A172 (cell line): ENCODE data around the gene NEDD4L. TPM values are rescaled to one million over a fixed set of nuclear protein-coding genes. Genes with fewer than 3 reads are reported as not detected.

ENCODE experiments used
- DNase-seq: peaks from one replicate; pipeline ENCODE4 v3.0.0-alpha.2; 2015; ENCODE audit warnings: low spot score
- total RNA-seq: library from RNA; depleted of rRNA; stranded (reverse); fragments of >200 nt; shearing (Covaris generic); gene quantifications from 2 replicates; pipeline ENCODE4 v1.2.3, GENCODE V29; 2014

NEDD4L gene
- total RNA-seq, 1 experiment from 2014 or later: 8.1 TPM

- no peak for DNase-seq
These were observed 188.6 kb downstream of the NEDD4L start for GRCh38 chr18:58232668-58233067.

- no peak for DNase-seq
These were observed 190.3 kb downstream of the NEDD4L start for GRCh38 chr18:58234359-58234741.

GRCh38 chr18:58235001-58235436 is 191.0 kb downstream of the NEDD4L start:
- no peak for DNase-seq

- peak; percentile 61 for DNase-seq
These were observed 195.9 kb downstream of the NEDD4L start for GRCh38 chr18:58239879-58240278.

- no peak for DNase-seq
These were observed 197.1 kb downstream of the NEDD4L start for GRCh38 chr18:58241026-58241679.

- DNase-seq: no peak
These were observed 197.9 kb downstream of the NEDD4L start for GRCh38 chr18:58241877-58242276.

- no peak for DNase-seq
These were observed 198.4 kb downstream of the NEDD4L start for GRCh38 chr18:58242435-58242834.

- no peak for DNase-seq
These were observed 198.9 kb downstream of the NEDD4L start for GRCh38 chr18:58242968-58243367.

- DNase-seq: no peak
These were observed 199.4 kb downstream of the NEDD4L start for GRCh38 chr18:58243401-58243800.

GRCh38 chr18:58247363-58247834 is 203.4 kb downstream of the NEDD4L start:
- DNase-seq: no peak

- no peak for DNase-seq
These were observed 205.7 kb downstream of the NEDD4L start for GRCh38 chr18:58249712-58250111.

- DNase-seq: no peak
These were observed 207.4 kb downstream of the NEDD4L start for GRCh38 chr18:58251416-58251815.

GRCh38 chr18:58252166-58252565 is 208.1 kb downstream of the NEDD4L start:
- DNase-seq: no peak

GRCh38 chr18:58253318-58253717 is 209.3 kb downstream of the NEDD4L start:
- no peak for DNase-seq

GRCh38 chr18:58253871-58254270 is 209.8 kb downstream of the NEDD4L start:
- DNase-seq: no peak

- DNase-seq: peak; percentile 60
These were observed 211.0 kb downstream of the NEDD4L start for GRCh38 chr18:58254873-58255511.

- DNase-seq: no peak
These were observed 211.8 kb downstream of the NEDD4L start for GRCh38 chr18:58255701-58256311.

GRCh38 chr18:58256316-58257080 is 212.5 kb downstream of the NEDD4L start:
- no peak for DNase-seq

- no peak for DNase-seq
These were observed 213.4 kb downstream of the NEDD4L start for GRCh38 chr18:58257461-58257860.

- no peak for DNase-seq
These were observed 214.8 kb downstream of the NEDD4L start for GRCh38 chr18:58258692-58259342.

GRCh38 chr18:58263055-58263957 is 219.3 kb downstream of the NEDD4L start:
- peak; percentile 51 for DNase-seq
